CD4-positive, alpha-beta T cell (primary cell): ENCODE measurements around the gene GK2. TPM values are rescaled to one million over a fixed set of nuclear protein-coding genes. Genes with fewer than 3 reads are reported as not detected.

Experiments used
- ATAC-seq: fragments of 200-7000 bp; cut with Tn5 transposase; one replicate; pipeline ENCODE4 v1.10.0; 2022; ENCODE audit warnings: mild to moderate bottlenecking; ENCODE audit not compliant: poor library complexity
- CTCF ChIA-PET: fragments of 350-600 bp; sonication (Branson Sonifier 250); formaldehyde crosslinking; loops from one replicate; lab custom pipeline; 2021; ENCODE audit warnings: antibody characterized with exemption, inconsistent platforms; lab: Charles Lee
- POLR2A ChIA-PET: fragments of 350-600 bp; sonication (Branson Sonifier 250); formaldehyde crosslinking; loops from one replicate; lab custom pipeline; 2021; ENCODE audit warnings: antibody characterized with exemption, inconsistent platforms; lab: Charles Lee
- DNase-seq, 14 experiments: peaks; one replicate each; pipeline ENCODE4 v3.0.0-alpha.2; 2013 to 2020; ENCODE audit warnings: mixed read lengths in 2 of 14
- H3K27ac ChIP-seq, 2 donors: one replicate each; pipeline versions ENCODE4 v1.5.1 to v1.7.0; 2013; ENCODE audit warnings: low read length in 2 of 2, low read depth in 1 of 2, mild to moderate bottlenecking in 1 of 2
- H3K27me3 ChIP-seq, 2 experiments: 1 replicate in 1 of 2; 2 replicates in 1 of 2; pipeline versions ENCODE4 v1.6.1 to v1.7.0; 2013; ENCODE audit warnings: low read length in 2 of 2, control low read depth in 1 of 2, mild to moderate bottlenecking in 1 of 2, moderate library complexity in 1 of 2; ENCODE audit not compliant: insufficient read depth in 2 of 2, control insufficient read depth in 1 of 2
- H3K36me3 ChIP-seq: one replicate; pipeline ENCODE4 v1.6.1; 2013; ENCODE audit warnings: low read length, control low read depth; ENCODE audit not compliant: insufficient read depth
- H3K4me1 ChIP-seq: one replicate; pipeline ENCODE4 v1.6.1; 2013; ENCODE audit warnings: low read length, control low read depth; ENCODE audit not compliant: insufficient read depth
- H3K4me3 ChIP-seq: one replicate; pipeline ENCODE4 v1.5.1; 2013; ENCODE audit warnings: mild to moderate bottlenecking, low read length, moderate library complexity
- H3K9me3 ChIP-seq, 2 experiments: 1 replicate in 1 of 2; 2 replicates in 1 of 2; pipeline versions ENCODE4 v1.6.1 to v1.7.0; 2013; ENCODE audit warnings: low read length in 2 of 2, mild to moderate bottlenecking in 2 of 2, control low read depth in 1 of 2, moderate library complexity in 1 of 2; ENCODE audit not compliant: control insufficient read depth in 1 of 2, insufficient read depth in 1 of 2
- H3K27ac Mint-ChIP-seq: one replicate; pipeline ENCODE4 v1.8.0; 2020; ENCODE audit warnings: mixed read lengths
- H3K27me3 Mint-ChIP-seq: one replicate; pipeline ENCODE4 v1.8.0; 2021; ENCODE audit warnings: mixed read lengths
- H3K36me3 Mint-ChIP-seq: one replicate; pipeline ENCODE4 v1.8.0; 2021; ENCODE audit warnings: low read depth, mixed read lengths
- H3K4me1 Mint-ChIP-seq: one replicate; pipeline ENCODE4 v1.8.0; 2021; ENCODE audit warnings: low read depth, mixed read lengths
- H3K4me3 Mint-ChIP-seq: one replicate; pipeline ENCODE4 v1.8.0; 2020; ENCODE audit warnings: mild to moderate bottlenecking, mixed read lengths
- H3K9me3 Mint-ChIP-seq: one replicate; pipeline ENCODE4 v1.8.0; 2020; ENCODE audit warnings: mixed read lengths
- CTCF ChIP-seq: fragments of 200-600 bp; IDR thresholded peaks from one replicate; pipeline ENCODE4 v1.8.0; 2022; ENCODE audit warnings: antibody characterized with exemption, mild to moderate bottlenecking
- intact Hi-C, 2 experiments: fragments of 100-400 bp; cut with DNase I in 1 of 2; cut with micrococcal nuclease in 1 of 2; formaldehyde crosslinking; loops; one replicate each; pipeline versions ENCODE4 v1.15.1 to v1.9.0; 2023 to 2025; cut with DNase I, micrococcal nuclease
- total RNA-seq, 174 experiments: library from RNA in 2 of 174; stranded (reverse) in 2 of 174; gene quantifications; one replicate each; pipeline ENCODE4 v1.2.3 and lab custom pipeline; 2021 to 2026

GK2 gene
- total RNA-seq, 2 experiments from 2014 or later: not detected

DNA sequence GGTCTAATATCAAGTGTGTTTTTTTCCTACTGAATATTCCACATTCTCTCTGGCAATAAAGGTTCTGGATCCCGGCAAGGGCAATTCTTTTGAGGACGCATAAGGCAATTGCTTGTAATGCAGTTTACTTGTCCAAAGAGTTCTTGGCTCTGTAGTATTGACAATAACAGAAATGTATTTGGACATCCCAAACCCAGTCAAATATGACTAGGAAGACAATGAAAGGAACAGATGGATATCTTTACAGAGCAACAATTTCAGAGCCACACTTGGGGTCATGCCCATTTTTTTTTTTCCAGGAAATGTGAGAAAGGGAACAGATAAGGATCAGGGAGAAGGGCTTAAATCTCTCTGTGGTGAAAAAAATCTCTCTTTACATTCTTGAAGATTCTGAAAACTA is 12.2 kb downstream of the GK2 start:
- Mint-ChIP-seq H3K4me3 (no peak overlapping the region), H3K27me3 (no peaks in the 10 kb centered on the region), H3K4me1 (no peaks in the 10 kb centered on the region), H3K27ac (no peak overlapping the region), H3K9me3 (no peaks in the 10 kb centered on the region), H3K36me3 (no peaks in the 10 kb centered on the region)
- POLR2A ChIA-PET: no interaction called here
- H3K27ac ChIP-seq: no peak overlapping the region
- CTCF ChIA-PET: no interaction called here
- no peak for TF ChIP-seq CTCF
- H3K9me3 ChIP-seq: no peaks in the 10 kb centered on the region
- intact Hi-C loops: no loop called here
- DNase-seq (no peak), ATAC-seq (no peak)
- H3K36me3 ChIP-seq: no peaks in the 10 kb centered on the region
- no peak overlapping the region for H3K4me3 ChIP-seq
- H3K27me3 ChIP-seq: no peaks in the 10 kb centered on the region
- no peaks in the 10 kb centered on the region for H3K4me1 ChIP-seq

DNA sequence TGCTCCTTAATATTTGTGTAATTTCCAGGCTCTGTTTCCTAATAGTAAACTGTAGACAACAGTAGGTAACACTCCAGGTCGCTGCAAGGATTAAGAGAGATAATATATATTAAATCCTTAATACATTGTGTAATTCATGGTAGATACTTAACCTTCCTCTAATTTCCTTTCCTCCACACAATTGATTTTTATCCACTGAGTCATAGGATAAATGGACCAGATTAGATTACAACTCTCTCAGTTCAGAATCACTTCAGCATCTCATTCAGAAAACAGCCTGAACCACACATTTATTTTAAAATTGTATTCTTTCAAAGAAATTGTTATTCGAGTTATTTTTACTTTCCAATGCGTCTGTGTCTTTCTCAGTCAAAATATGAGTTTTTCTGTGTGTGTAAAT is 17.1 kb downstream of the GK2 start:
- Histone ChIP-seq H3K36me3 (no peaks in the 10 kb centered on the region), H3K4me3 (no peak overlapping the region), H3K27ac (no peak overlapping the region), H3K4me1 (no peaks in the 10 kb centered on the region), H3K27me3 (no peaks in the 10 kb centered on the region), H3K9me3 (no peaks in the 10 kb centered on the region)
- no peaks in the 10 kb centered on the region for H3K27me3 Mint-ChIP-seq
- intact Hi-C loops: no loop called here
- H3K36me3 Mint-ChIP-seq: no peaks in the 10 kb centered on the region
- ChIA-PET POLR2A (no interaction called here), CTCF (no interaction called here)
- H3K27ac Mint-ChIP-seq: no peak overlapping the region
- DNase-seq (no peak), ATAC-seq (no peak)
- H3K4me3 Mint-ChIP-seq: no peak overlapping the region
- H3K9me3 Mint-ChIP-seq: no peaks in the 10 kb centered on the region
- no peak for TF ChIP-seq CTCF
- H3K4me1 Mint-ChIP-seq: no peaks in the 10 kb centered on the region

GRCh38 chr4:79385641-79386040 is 22.4 kb downstream of the GK2 start:
- no peak for ATAC-seq
- TF ChIP-seq CTCF: no peak
- H3K4me1 Mint-ChIP-seq: no peaks in the 10 kb centered on the region

More at GRCh38 chr4:79385641-79386040, 22.4 kb downstream of the GK2 start:
- no peak overlapping the region for H3K27ac Mint-ChIP-seq
- no peak for DNase-seq
- no peak overlapping the region for H3K4me3 Mint-ChIP-seq
- Histone ChIP-seq H3K4me3 (no peak overlapping the region), H3K27ac (no peak overlapping the region), H3K36me3 (no peaks in the 10 kb centered on the region), H3K4me1 (no peaks in the 10 kb centered on the region), H3K9me3 (no peaks in the 10 kb centered on the region), H3K27me3 (no peaks in the 10 kb centered on the region)
- no peaks in the 10 kb centered on the region for H3K36me3 Mint-ChIP-seq
- H3K27me3 Mint-ChIP-seq: no peaks in the 10 kb centered on the region
- ChIA-PET CTCF (no interaction called here), POLR2A (no interaction called here)
- intact Hi-C loops: no loop called here
- no peaks in the 10 kb centered on the region for H3K9me3 Mint-ChIP-seq
